HG03045 (cell line): ENCODE results near the gene UBL4A.

Experiments used
- ATAC-seq: cut with Tn5 transposase; IDR thresholded peaks from one replicate; pipeline ENCODE4 v1.9.1; 2021; ENCODE audit warnings: mild to moderate bottlenecking, moderate library complexity; ENCODE audit not compliant: unreplicated experiment

The UBL4A gene

DNA sequence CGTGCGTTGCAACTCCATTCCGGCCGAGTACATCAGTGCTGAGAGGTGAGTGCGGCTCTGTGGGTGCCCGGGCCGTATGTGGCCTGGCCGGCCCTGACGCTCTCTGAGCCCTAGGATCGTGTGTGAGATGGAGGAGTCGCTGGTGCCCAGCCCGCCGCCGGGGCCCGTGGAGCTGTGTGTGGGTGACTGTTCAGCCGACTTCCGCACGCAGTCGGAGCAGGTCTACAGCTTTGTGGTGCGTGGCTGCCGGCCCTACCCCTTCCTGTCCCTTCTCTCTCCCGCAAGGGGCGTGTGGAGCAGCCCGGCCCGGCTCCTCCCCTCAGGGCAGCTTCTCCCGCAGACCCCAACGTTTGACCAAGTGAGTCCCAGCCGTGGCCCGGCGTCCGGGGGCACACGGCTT is 20.4 kb downstream of the UBL4A start:
- ATAC-seq: no peak

DNA sequence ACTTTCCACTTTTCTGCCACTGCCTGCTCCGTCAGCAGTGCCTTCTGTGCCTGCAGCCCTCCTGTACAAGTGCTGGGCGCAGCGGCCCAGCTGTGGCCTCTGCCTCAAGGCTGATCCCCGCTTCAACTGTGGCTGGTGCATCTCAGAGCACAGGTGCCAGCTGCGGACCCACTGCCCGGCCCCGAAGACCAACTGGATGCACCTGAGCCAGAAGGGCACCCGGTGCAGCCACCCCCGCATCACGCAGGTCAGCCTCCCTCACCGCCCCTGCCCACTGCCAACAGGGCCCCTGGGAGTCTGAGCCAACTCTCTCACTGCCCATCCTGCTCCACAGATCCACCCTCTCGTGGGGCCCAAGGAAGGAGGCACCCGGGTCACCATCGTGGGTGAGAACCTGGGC is 20.8 kb downstream of the UBL4A start:
- ATAC-seq: no peak

DNA sequence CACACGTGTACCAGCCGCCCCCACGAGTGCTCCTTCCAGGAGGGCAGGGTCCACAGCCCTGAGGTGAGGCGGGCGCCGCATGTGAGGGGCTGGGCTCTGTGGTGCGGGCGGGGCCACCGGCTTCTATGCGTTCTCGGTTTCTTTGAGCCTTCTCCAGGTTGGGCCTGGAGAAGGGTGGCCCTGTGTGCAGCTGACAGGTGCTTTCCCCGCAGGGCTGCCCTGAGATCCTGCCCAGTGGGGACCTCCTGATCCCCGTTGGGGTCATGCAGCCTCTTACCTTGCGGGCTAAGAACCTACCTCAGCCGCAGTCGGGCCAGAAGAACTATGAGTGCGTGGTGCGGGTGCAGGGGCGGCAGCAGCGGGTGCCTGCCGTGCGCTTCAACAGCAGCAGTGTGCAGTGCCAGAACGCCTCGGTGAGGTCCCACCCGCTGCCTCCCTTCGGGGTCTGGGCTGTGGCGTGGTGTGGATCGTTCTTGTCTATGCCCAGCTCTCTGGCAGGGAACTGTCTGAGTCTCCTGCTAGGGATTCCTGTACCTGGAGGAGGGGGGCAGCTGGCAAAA is 21.5 kb downstream of the UBL4A start:
- no peak for ATAC-seq

DNA sequence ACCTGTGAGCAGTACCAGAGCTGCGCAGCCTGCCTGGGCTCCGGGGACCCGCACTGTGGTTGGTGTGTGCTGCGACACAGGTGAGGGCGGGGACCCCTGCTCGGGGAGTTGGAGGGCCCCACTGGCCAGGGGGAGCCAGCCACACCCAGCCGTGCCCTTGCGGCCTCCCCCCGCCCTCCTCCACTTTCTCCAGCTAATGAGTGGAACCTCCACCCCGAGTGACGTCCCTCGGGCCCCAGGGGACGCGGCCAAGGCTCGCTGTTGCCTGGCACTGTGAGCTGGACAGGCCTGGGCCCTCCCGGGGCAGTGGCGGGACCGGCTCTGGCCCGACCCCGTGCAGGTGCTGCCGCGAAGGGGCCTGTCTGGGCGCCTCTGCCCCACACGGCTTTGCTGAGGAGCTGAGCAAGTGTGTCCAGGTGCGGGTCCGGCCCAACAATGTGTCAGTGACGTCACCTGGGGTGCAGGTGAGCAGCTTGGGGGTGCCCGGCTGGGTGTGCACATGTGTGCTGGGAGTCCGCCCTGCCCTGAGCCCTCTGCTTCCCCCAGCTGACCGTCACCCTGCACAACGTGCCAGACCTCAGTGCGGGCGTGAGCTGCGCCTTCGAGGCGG is 22.7 kb downstream of the UBL4A start:
- ATAC-seq: no peak

DNA sequence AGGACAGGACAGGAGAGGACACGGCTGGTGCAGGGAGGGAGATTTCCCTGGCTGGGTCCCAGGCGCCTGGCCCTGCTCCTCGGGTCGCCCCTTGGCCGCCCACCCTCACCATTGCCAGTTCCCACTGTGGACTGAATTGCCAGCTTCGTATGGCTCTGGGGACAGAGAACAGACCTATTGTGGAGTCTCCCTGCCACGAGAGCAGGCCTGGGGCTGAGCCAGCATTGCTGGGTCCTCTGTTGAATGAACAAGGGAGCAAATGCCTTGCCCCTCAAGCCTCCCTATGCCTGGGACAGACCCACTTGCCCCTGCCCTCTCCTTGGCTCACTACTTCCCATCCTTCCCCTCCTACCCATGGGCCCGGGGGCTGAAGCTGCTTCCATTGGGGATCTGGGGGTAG is 24.0 kb downstream of the UBL4A start:
- ATAC-seq: no peak

DNA sequence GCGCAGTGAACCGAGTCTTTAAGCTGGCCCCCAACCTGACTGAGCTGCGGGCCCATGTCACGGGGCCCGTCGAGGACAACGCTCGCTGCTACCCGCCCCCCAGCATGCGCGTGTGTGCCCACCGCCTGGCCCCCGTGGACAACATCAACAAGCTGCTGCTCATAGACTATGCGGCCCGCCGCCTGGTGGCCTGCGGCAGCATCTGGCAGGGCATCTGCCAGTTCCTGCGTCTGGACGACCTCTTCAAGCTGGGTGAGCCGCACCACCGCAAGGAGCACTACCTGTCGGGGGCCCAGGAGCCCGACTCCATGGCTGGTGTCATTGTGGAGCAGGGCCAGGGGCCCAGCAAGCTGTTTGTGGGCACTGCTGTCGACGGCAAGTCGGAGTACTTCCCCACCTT is 26.1 kb downstream of the UBL4A start:
- ATAC-seq: no peak

DNA sequence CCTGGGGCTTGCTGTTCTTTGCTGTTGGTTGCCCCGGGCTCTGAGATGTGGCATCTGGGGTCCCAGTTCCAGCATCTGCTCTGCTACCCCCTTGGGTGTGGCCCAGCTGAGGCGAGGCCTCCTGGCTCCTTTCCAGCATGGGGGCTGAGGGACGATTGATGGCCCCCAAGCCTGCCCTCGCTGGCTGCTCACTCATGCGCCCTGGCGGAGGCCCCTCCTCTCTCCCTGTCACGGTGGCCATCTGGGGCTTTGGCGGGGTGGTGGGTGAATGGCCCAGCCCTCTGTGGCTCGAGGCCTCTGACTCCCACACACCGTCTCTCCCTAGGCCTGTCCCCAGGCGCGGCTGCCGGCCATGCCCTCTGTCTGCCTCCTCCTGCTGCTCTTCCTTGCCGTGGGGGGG is 26.6 kb downstream of the UBL4A start:
- ATAC-seq: no peak

DNA sequence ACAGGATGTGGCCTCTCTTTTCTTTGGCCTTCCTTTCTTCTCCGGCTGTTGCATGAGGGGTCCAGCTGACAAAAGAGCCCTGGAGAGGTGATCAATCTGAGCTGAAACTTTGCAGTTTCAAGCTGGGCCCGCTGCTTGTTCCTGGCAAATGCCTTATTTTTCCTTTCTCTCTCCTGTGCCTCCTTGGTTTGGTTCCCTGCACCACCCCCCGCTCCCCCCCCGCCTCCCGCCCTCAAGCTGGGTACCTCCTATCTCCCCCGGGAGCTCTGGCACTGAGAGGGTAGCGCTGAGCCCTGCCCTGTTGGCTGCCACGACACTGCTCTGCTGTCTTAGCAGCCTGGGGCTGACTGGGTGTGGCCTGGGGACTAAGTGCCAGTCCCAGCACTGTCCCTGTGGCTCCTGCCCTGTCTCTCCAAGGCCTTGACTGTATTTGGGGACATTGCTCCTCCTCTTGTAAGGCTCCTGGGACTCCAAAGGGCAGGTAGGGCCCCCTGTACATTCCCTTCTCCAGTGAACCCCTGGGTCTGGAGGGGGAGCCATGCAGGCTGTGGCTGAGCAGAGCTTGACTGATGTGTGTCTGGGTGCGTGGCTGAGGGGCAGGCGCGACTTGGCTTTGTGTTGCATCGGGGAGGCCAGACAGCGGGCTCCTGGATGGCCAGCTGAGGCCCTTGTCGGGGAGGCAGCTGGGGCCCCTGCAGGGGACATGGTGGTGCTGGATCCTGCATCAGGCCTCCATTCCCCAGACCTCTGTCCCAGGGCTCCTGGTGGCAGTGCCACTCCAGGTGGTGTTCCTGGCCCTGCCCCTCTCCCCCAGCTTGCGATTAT is 27.2 kb downstream of the UBL4A start:
- no peak for ATAC-seq

DNA sequence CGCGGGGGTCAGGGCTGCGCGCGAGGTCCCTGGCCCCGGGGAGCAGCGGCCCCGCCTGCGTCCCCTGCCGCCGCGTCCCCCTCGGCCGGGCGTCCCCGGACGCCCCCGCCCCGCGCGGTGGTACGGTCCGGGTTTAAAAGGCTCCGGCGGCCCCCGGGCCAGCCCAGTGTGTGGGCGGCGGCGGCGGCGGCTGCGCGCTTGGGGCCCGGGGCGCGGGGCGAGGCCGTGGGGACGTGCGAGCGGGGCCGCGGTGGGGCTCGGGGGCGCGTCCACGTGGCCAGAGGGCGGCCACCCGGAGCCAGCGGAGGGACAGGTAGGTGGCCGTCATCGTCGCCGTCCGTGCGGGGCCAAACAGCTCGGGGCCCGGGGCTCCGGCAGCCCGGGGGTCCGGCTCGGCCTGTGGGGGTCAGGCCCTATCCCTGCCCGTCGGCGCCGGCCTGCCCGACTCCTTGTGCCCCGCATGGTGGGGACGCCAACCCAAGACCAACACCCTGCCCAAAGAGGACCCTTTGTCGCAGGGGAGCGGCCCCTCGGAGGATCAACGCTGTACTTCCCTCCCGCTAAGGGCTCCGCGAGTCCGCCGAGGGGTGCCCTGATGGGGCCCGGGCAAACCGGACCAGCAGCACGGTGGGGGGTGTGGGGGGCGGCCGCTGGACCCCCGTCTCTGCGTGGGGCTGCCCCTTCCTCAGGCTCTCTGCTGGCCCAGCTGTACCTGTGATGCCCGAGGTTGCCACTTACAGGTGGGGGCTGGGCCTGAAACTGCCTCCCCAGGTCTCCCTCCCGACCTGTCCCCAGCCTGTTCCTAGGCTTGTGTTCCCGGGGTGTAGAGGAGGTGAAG is 28.1 kb downstream of the UBL4A start, which contains the start of gene PLXNA3:
Gene PLXNA3 (plus strand): TSS at position 166 of the 838 bp plus-strand sequence. CDS start 1,903 bp downstream, outside the sequence.
- peak; percentile 58 for ATAC-seq

DNA sequence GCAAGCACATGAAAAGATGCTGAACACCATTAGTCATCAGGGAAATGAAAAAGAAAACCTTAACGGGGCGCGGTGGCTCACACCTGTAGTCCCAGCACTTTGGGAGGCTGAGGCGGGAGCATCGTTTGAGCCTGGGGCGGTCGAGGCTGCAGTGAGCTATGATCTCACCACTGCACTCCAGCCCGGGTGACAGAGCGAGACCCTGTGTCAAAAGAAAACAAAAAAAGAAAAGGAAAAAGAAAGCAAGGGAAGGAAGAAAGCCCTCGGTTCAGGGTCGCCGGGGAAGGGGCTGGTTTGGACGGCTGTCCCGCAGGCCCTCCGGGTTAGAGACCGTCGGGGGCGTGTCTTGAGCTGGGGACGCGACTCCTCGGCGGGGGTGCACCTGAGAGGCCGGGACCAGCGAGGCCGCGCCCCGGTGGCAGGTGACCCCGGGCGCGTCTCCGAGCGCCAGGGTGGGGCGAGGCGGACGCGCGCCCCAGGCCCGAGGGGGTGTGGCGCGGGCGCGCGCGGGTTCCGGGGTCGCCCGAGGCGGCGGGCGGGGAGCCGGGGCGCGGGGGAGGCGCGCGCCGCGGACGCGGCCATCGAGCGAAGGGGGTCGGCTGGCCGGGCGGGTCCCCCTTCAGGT is 28.8 kb downstream of the UBL4A start:
- peak; percentile 63 for ATAC-seq

DNA sequence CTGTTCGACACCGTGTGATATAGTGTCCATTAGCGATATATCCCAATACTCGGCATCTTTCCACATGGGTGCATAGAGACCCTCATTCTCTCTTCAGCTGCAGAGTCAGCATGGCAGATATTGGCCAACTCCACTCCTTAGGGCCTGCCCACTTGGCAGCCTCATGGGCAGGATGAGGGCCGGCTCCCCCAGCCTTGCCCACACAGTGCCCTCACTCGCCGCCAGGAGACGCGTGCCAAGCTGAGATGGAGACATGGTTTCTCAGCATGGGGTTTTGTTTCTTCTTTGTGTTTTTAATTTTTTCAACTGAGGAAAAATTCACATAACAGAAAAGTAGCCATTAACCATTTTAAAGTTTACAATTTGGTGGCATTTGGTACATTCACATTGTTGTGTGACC is 33.6 kb downstream of the UBL4A start:
- ATAC-seq: no peak

DNA sequence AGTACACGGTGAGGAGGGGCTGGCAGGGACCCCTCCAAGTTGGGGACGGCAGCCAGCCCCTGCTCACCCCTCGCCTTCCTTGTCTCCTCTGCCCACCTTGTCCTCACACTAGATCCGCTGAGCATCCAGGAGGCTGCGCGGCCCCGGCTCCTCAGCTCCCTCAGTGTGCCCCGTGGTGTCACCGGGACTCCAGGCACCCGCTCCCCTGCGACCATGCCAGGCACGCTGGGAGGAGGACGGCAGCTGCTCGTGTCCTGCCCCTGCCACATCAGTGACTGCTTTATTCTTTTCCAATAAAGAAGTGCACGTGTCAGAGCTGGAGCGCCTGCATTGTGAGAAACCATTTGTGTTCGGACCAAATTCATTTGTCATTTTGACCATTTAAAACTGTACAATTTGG is 36.1 kb downstream of the UBL4A start:
- ATAC-seq: no peak

DNA sequence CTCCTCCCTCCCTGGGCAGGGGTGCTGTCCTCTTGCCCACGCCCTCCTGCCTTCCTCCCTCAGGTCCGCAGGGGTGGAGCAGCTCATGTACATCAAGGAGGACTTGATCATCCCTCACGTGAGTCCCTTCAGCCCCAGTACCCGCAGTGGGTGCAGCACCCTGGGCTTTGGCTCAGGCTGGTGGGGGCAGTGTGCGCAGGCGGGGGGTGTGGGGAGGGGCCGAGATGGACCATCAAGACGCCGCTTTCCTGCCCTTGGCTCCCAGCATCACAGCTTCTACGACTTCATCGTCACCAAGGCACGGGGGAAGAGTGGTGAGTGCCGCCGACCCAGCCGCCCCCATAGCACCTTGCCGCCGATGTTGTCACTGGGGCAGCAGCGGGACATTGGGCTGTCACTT is 36.8 kb downstream of the UBL4A start:
- ATAC-seq: no peak

DNA sequence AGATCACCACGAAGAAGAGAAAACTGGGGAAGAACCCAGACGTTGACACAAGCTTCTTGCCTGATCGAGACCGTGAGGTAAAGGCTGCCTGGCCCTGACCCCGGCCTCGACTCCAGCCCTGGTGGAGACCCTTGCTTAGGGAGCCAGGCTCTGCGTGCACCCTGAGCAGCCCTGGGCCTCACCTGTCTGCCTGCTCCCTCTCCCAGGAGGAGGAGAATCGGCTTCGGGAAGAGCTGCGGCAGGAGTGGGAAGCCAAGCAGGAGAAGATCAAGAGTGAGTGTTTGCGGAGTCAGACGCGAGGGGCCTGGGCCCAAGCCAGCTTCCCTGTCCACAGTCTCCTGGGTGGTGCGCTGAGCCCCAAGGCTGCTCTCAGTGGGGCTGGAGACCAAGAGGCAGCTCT is 37.9 kb downstream of the UBL4A start:
- ATAC-seq: no peak

DNA sequence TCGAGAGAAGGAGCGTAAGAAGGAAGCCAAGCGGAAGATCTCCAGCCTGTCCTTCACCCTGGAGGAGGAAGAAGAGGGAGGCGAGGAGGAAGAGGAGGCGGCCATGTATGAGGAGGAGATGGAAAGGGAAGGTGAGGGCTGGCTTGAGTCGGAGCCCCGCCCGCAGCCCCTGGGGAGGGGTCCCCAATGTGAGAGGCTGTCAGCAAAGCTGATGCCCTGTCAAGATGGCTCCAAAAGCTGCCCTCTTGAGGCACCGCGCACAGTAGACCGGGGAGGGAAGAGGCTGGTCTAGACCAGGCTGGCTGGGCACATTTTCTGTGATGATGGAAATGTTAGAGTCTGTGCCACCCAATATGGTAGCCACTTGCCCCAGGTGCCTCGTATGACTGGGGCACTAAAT is 40.0 kb downstream of the UBL4A start:
- no peak for ATAC-seq

DNA sequence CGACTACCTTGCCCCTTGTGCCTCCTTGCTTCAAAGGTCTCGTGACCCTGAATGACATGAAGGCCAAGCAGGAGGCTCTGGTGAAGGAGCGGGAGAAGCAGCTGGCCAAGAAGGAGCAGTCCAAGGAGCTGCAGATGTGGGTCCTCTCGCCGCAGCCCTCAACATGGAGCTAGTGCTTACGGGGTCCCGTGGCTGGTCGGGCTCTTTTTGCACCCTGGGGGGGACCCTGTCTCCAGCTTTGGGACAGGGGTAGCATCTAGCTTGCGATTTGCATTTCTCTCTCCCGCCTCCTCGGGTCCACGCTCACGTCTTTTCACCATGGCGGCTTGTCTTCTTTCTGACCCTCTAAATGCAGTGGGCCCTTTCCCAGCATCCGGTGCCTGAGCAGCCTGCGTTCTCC is 40.6 kb downstream of the UBL4A start:
- no peak for ATAC-seq

DNA sequence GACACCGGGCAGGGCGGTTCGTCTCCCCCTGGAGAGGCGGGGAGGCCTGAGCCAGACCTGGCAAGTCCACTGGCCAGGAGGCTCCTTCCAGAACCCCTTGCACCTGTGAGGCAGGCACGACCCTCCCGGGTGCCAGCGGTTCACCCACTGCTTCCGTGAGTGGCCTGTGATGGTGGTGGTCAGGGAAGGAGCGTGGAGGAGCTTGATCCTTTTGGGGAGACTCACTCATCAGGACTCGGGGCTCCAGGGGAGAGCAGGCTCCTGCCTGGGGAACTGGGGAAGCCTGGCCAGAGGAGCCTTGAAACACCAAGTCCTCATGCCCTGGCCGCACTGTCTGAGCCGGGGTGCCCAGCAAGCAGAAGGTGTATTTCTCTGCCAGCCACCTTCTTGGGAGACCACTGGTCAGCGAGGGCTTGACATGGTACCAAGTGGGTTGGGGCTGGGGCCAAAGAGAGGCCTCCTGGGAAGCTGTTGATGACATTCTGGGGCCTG is 41.6 kb downstream of the UBL4A start:
- ATAC-seq: no peak

DNA sequence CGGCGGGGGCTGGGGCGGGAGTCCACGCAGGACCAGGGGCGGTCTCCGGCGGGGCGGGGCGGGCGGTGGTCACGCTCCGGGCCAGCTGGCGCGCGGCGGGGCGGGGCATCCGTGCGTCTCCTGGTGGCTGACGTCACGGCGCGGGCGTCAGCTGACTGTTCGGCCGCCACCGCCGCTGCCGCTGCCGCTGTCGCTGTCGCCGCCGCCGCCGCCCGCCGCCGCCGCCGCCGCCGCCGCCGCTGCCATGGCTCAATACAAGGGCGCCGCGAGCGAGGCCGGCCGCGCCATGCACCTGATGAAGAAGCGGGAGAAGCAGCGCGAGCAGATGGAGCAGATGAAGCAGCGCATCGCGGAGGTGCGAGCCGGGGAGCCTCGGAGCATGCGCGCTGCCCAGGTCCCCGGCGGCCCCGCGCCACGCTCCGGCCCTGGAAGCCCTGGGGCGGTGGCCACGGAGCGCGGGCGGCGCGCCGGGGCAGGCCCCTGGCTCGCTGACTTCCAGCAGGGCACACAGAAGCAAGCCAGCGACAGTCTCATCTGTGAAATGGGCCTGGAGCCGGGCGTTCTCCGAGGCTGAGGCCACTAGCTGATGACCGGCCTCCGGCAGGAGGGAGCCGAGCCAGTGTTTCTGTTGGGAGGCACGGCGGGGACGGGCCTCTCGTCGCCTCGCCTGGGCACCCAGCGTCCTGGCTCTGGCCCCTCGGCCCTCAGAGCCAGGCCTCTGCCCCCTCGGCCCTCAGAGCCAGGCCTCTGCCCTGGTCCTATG is 42.2 kb downstream of the UBL4A start, which contains the start of gene FAM50A:
Gene FAM50A (plus strand): TSS at position 150 of the 763 bp plus-strand sequence. CDS start 95 bp downstream, at position 245.
- peak; percentile 77 for ATAC-seq

DNA sequence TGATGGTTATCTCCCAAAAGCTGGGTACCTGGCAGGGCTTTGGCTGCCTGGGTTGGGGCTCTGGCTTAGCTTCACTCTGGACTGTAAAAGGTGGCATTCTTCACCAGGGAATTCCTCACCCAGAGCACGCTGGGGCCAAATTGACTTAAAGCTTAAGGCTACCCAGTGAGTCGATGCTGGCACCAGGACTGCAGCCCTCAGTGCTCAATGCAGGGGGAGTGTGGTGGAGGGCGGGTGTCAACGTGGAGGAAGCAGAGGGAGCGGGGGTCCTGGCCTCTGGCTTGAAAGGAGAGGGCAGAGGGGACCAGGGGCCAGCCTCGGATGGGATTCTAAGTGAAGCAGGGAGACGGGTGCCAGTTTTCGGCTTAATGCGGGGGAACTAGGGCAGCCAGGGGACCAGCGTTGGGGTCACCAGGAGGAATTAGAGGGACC is 42.9 kb downstream of the UBL4A start:
- ATAC-seq: no peak
